ENCODE data around the gene SLC16A3. TPM values are rescaled to one million over a fixed set of nuclear protein-coding genes. Genes with fewer than 3 reads are reported as not detected.
A peak's percentile ranks its signal among the peaks of the same experiment; 100 is the strongest.

SLC16A3 gene
- total and polyA plus RNA-seq, 2 donors from 2014 or later, result 28.8 to 85.7 TPM

- no peak for DNase-seq
- H3K9ac ChIP-seq (ENCODE audit: low read length in 3 of 3), result no peak overlapping the region
- TF ChIP-seq CTCF (IDR thresholded peaks at IDR 0.05; ENCODE audit: borderline replicate concordance, extremely low read depth, insufficient read depth), result no peak
- intact Hi-C loops (cut with DNase I), result no loop called here
- H3K36me3 ChIP-seq (ENCODE audit: control insufficient read depth in 2 of 3, insufficient read depth in 3 of 3, low read length in 3 of 3), result peaks cover 0 to 31% (median 8%) of the 10 kb centered on the region in 3 donors
- no peaks in the 10 kb centered on the region for H3K9me3 ChIP-seq (ENCODE audit: control insufficient read depth in 2 of 3, insufficient read depth in 1 of 3, low read length in 3 of 3)
- no peak for FAIRE-seq
- H3K27me3 ChIP-seq (ENCODE audit: control insufficient read depth, insufficient read depth, low read length), result no peaks in the 10 kb centered on the region
- no peaks in the 10 kb centered on the region for H3K4me1 ChIP-seq (ENCODE audit: control insufficient read depth in 2 of 3, insufficient read depth in 2 of 3, low read depth in 1 of 3, low read length in 3 of 3)
- no peak overlapping the region for H3K4me3 ChIP-seq (ENCODE audit: low read length in 3 of 3)
- no peak overlapping the region for H3K27ac ChIP-seq (ENCODE audit: low read depth in 2 of 2, low read length in 2 of 2)
Measured at GRCh38 chr17:82194765-82195164, 34.1 kb upstream of the SLC16A3 start.

- FAIRE-seq (no peak), DNase-seq (no peak)
- peaks cover 0 to 34% (median 8%) of the 10 kb centered on the region in 3 donors for H3K36me3 ChIP-seq (ENCODE audit: control insufficient read depth in 2 of 3, insufficient read depth in 3 of 3, low read length in 3 of 3)
- no peaks in the 10 kb centered on the region for H3K27me3 ChIP-seq (ENCODE audit: control insufficient read depth, insufficient read depth, low read length)
- H3K27ac ChIP-seq (ENCODE audit: low read depth in 2 of 2, low read length in 2 of 2), result peak overlapping the region in 1 of 2 donors; percentile 13
- intact Hi-C loops (cut with DNase I), result no loop called here
- no peaks in the 10 kb centered on the region for H3K4me1 ChIP-seq (ENCODE audit: control insufficient read depth in 2 of 3, insufficient read depth in 2 of 3, low read depth in 1 of 3, low read length in 3 of 3)
- no peak for TF ChIP-seq CTCF (IDR thresholded peaks at IDR 0.05; ENCODE audit: borderline replicate concordance, extremely low read depth, insufficient read depth)
- no peak overlapping the region for H3K9ac ChIP-seq (ENCODE audit: low read length in 3 of 3)
- H3K4me3 ChIP-seq (ENCODE audit: low read length in 3 of 3), result no peak overlapping the region
- H3K9me3 ChIP-seq (ENCODE audit: control insufficient read depth in 2 of 3, insufficient read depth in 1 of 3, low read length in 3 of 3), result no peaks in the 10 kb centered on the region
Measured at GRCh38 chr17:82195675-82196672, 32.9 kb upstream of the SLC16A3 start.

- DNase-seq, result no peak
- intact Hi-C loops (cut with DNase I), result no loop called here
- H3K36me3 ChIP-seq (ENCODE audit: control insufficient read depth in 2 of 3, insufficient read depth in 3 of 3, low read length in 3 of 3), result peaks cover 0 to 29% (median 8%) of the 10 kb centered on the region in 3 donors
Measured at GRCh38 chr17:82198092-82198491, 30.8 kb upstream of the SLC16A3 start.

More at GRCh38 chr17:82198092-82198491, 30.8 kb upstream of the SLC16A3 start:
- Histone ChIP-seq H3K4me3 (ENCODE audit: low read length in 3 of 3) (no peak overlapping the region), H3K27me3 (ENCODE audit: control insufficient read depth, insufficient read depth, low read length) (no peaks in the 10 kb centered on the region), H3K27ac (ENCODE audit: low read depth in 2 of 2, low read length in 2 of 2) (no peak overlapping the region), H3K9ac (ENCODE audit: low read length in 3 of 3) (no peak overlapping the region), H3K4me1 (ENCODE audit: control insufficient read depth in 2 of 3, insufficient read depth in 2 of 3, low read depth in 1 of 3, low read length in 3 of 3) (no peaks in the 10 kb centered on the region), H3K9me3 (ENCODE audit: control insufficient read depth in 2 of 3, insufficient read depth in 1 of 3, low read length in 3 of 3) (no peaks in the 10 kb centered on the region)
- no peak for FAIRE-seq
- no peak for TF ChIP-seq CTCF (IDR thresholded peaks at IDR 0.05; ENCODE audit: borderline replicate concordance, extremely low read depth, insufficient read depth)

All from kidney (tissue), 14 donors.